ENCODE results near the gene LRRK1. TPM values are rescaled to one million over a fixed set of nuclear protein-coding genes. Genes with fewer than 3 reads are reported as not detected.
A peak's percentile ranks its signal among the peaks of the same experiment; 100 is the strongest.
"Not testable (repeated sequence)": the region's sequence is repeated elsewhere in the genome, so short reads cannot be mapped to it uniquely, and the experiment has no call there.

The LRRK1 gene
- total RNA-seq, 1 donor from 2014 or later: 4.8 TPM

- peak in 1 of 2 donors; percentile 12 for DNase-seq (ENCODE audit: low read depth in 2 of 2)
Observed at GRCh38 chr15:101067660-101068522, 148.7 kb downstream of the LRRK1 start.

- DNase-seq (ENCODE audit: low read depth in 2 of 2): no peak
Observed at GRCh38 chr15:101068523-101068960, 149.4 kb downstream of the LRRK1 start.

- no peak for DNase-seq (ENCODE audit: low read depth in 2 of 2)
Observed at GRCh38 chr15:101068961-101069653, 149.9 kb downstream of the LRRK1 start.

GRCh38 chr15:101069654-101069973, 150.5 kb downstream of the LRRK1 start:
- no peak for DNase-seq (ENCODE audit: low read depth in 2 of 2)

- no peak for DNase-seq (ENCODE audit: low read depth in 2 of 2)
Observed at GRCh38 chr15:101070024-101070423, 150.9 kb downstream of the LRRK1 start.

- DNase-seq (ENCODE audit: low read depth in 2 of 2): peak; percentile 80 to 84
Observed at GRCh38 chr15:101070502-101071273, 151.5 kb downstream of the LRRK1 start.

GRCh38 chr15:101071651-101072050, 152.5 kb downstream of the LRRK1 start:
- DNase-seq (ENCODE audit: low read depth in 2 of 2): no peak

- not testable (repeated sequence) for DNase-seq (ENCODE audit: low read depth in 2 of 2)
Observed at GRCh38 chr15:101072235-101072634, 153.1 kb downstream of the LRRK1 start.

GRCh38 chr15:101077806-101078668, 158.9 kb downstream of the LRRK1 start:
- DNase-seq (ENCODE audit: low read depth in 2 of 2): not testable (repeated sequence)

GRCh38 chr15:101078669-101079323, 159.6 kb downstream of the LRRK1 start:
- DNase-seq (ENCODE audit: low read depth in 2 of 2): no peak

GRCh38 chr15:101081900-101082299, 162.7 kb downstream of the LRRK1 start:
- DNase-seq (ENCODE audit: low read depth in 2 of 2): no peak

GRCh38 chr15:101083336-101084045, 164.3 kb downstream of the LRRK1 start:
- DNase-seq (ENCODE audit: low read depth in 2 of 2): no peak

- no peak for DNase-seq (ENCODE audit: low read depth in 2 of 2)
Observed at GRCh38 chr15:101084801-101085200, 165.6 kb downstream of the LRRK1 start.

- DNase-seq (ENCODE audit: low read depth in 2 of 2): no peak
Observed at GRCh38 chr15:101085311-101085700, 166.1 kb downstream of the LRRK1 start.

GRCh38 chr15:101086394-101087171, 167.4 kb downstream of the LRRK1 start:
- DNase-seq (ENCODE audit: low read depth in 2 of 2): no peak

- DNase-seq (ENCODE audit: low read depth in 2 of 2): no peak
Observed at GRCh38 chr15:101087172-101087769, 168.1 kb downstream of the LRRK1 start.

GRCh38 chr15:101088271-101088670, 169.1 kb downstream of the LRRK1 start:
- DNase-seq (ENCODE audit: low read depth in 2 of 2): no peak

- DNase-seq (ENCODE audit: low read depth in 2 of 2): peak; percentile 59 to 75
Observed at GRCh38 chr15:101088788-101089578, 169.8 kb downstream of the LRRK1 start.

Data from lung microvascular endothelial cell (primary cell).